HCT116 (cell line): ENCODE measurements around the gene CAMK2A. TPM values are rescaled to one million over a fixed set of nuclear protein-coding genes. Genes with fewer than 3 reads are reported as not detected.

ENCODE experiments used
- ATAC-seq: fragments of 200-7000 bp; cut with Tn5 transposase; 2 replicates; pipeline ENCODE4 v1.9.1; 2020; ENCODE audit warnings: mild to moderate bottlenecking, moderate library complexity
- BruUV-seq: library from RNA; stranded (reverse); fragments of 400-500 nt; replicated peaks from 2 replicates; lab custom pipeline; 2021; lab: Mats Ljungman, UMichigan
- CTCF ChIA-PET: fragments of 300-600 bp; sonication (Branson Sonifier 250); formaldehyde crosslinking; loops from one replicate; lab custom pipeline; 2021; ENCODE audit warnings: antibody characterized with exemption; lab: Charles Lee
- POLR2A ChIA-PET: fragments of 300-600, 350-600 bp; sonication (Branson Sonifier 250); formaldehyde crosslinking; loops from one replicate; lab custom pipeline; 2021; ENCODE audit warnings: antibody characterized with exemption; lab: Charles Lee
- RAD21 ChIA-PET, 2 experiments: fragments of 300-600 bp; sonication (Branson Sonifier 250); formaldehyde crosslinking; loops; one replicate each; lab custom pipeline; 2023; ENCODE audit warnings: low total read pairs in 2 of 2; ENCODE audit not compliant: uncharacterized antibody in 2 of 2, unreplicated experiment in 2 of 2, low non-redundant PET in 1 of 2; lab: Charles Lee
- DNase-seq: peaks from one replicate; pipeline ENCODE4 v3.0.0-alpha.2; 2010; ENCODE audit warnings: low read depth, low spot score
- H2AFZ ChIP-seq: fragments of 200-600 bp; shearing (Covaris generic), sonication (generic); 2 replicates; pipeline ENCODE4 v1.6.1; 2017; ENCODE audit warnings: low read depth, mixed run types, mixed read lengths, antibody characterized with exemption, low read length; ENCODE audit not compliant: poor library complexity, severe bottlenecking
- H3K27ac ChIP-seq: 2 replicates; pipeline ENCODE4 v1.5.1; 2012; ENCODE audit warnings: low read depth, low read length
- H3K27me3 ChIP-seq: fragments of 200-600 bp; sonication (generic); 2 replicates; pipeline ENCODE4 v1.6.1; 2016; ENCODE audit warnings: mixed run types, low read length, mixed read lengths; ENCODE audit not compliant: insufficient read depth
- H3K36me3 ChIP-seq, 2 experiments: fragments of 200-500 bp in 1 of 2; fragments of 200-600 bp in 1 of 2; sonication (Bioruptor generic) in 1 of 2; sonication (generic) in 1 of 2; 2 replicates each; pipeline versions ENCODE4 v1.5.1 to v1.6.1; 2014 to 2016; ENCODE audit warnings: low read length in 2 of 2, inconsistent platforms in 1 of 2, mixed read lengths in 1 of 2, mixed run types in 1 of 2; ENCODE audit not compliant: insufficient read depth in 2 of 2, control insufficient read depth in 1 of 2
- H3K4me1 ChIP-seq, 2 experiments: fragments of 200-600 bp in 1 of 2; sonication (generic) in 1 of 2; 2 replicates each; pipeline versions ENCODE4 v1.5.1 to v1.6.1; 2012 to 2017; ENCODE audit warnings: low read length in 2 of 2, inconsistent platforms in 1 of 2, mild to moderate bottlenecking in 1 of 2, mixed read lengths in 1 of 2, mixed run types in 1 of 2, moderate library complexity in 1 of 2; ENCODE audit not compliant: insufficient read depth in 2 of 2, control insufficient read depth in 1 of 2
- H3K4me2 ChIP-seq: fragments of 200-600 bp; sonication (generic); 2 replicates; pipeline ENCODE4 v1.6.1; 2017; ENCODE audit warnings: mixed run types, low read length, mixed read lengths
- H3K4me3 ChIP-seq, 2 experiments: fragments of 200-600 bp in 1 of 2; sonication (generic) in 1 of 2; replicated peaks in 1 of 2; 2 replicates each; pipeline ENCODE4 v1.5.1; 2011 to 2016; ENCODE audit warnings: low read length in 2 of 2, control low read depth in 1 of 2, low read depth in 1 of 2, mild to moderate bottlenecking in 1 of 2, mixed read lengths in 1 of 2, mixed run types in 1 of 2
- H3K79me2 ChIP-seq: fragments of 200-600 bp; sonication (generic); 2 replicates; pipeline ENCODE4 v1.6.1; 2017; ENCODE audit warnings: mild to moderate bottlenecking, mixed run types, low read length, moderate library complexity, mixed read lengths; ENCODE audit not compliant: insufficient read depth
- H3K9ac ChIP-seq: fragments of 200-600 bp; sonication (generic); 2 replicates; pipeline ENCODE4 v1.6.1; 2016; ENCODE audit warnings: low read length, mixed read lengths
- H3K9me2 ChIP-seq: fragments of 200-600 bp; sonication (generic), shearing (Covaris generic); 2 replicates; pipeline ENCODE4 v1.6.1; 2017; ENCODE audit warnings: mixed run types, mild to moderate bottlenecking, moderate library complexity; ENCODE audit not compliant: insufficient read depth
- H3K9me3 ChIP-seq, 2 experiments: fragments of 200-500 bp in 1 of 2; fragments of 200-600 bp in 1 of 2; sonication (Bioruptor generic) in 1 of 2; sonication (generic) in 1 of 2; 2 replicates each; pipeline ENCODE4 v1.6.1; 2014 to 2017; ENCODE audit warnings: low read length in 2 of 2, mixed read lengths in 2 of 2, inconsistent platforms in 1 of 2, low read depth in 1 of 2, mild to moderate bottlenecking in 1 of 2, mixed run types in 1 of 2, moderate library complexity in 1 of 2; ENCODE audit not compliant: control insufficient read depth in 1 of 2, insufficient read depth in 1 of 2
- H4K20me1 ChIP-seq: fragments of 200-600 bp; sonication (generic), shearing (Covaris generic); 2 replicates; pipeline ENCODE4 v1.6.1; 2017; ENCODE audit warnings: mixed run types, mild to moderate bottlenecking, moderate library complexity; ENCODE audit not compliant: insufficient read depth
- CEBPB ChIP-seq: IDR thresholded peaks from 2 replicates; pipeline ENCODE4 v1.6.1; 2012; ENCODE audit warnings: low read depth
- CTCF ChIP-seq, 3 experiments: fragments of 200-600 bp in 1 of 3; sonication (generic) in 1 of 3; IDR thresholded peaks in 2 of 3; conservative IDR thresholded peaks in 1 of 3; 2 replicates each; pipeline ENCODE4 v1.5.1; 2012 to 2017; ENCODE audit warnings: low read depth in 2 of 3, low read length in 2 of 3, antibody characterized with exemption in 1 of 3, borderline replicate concordance in 1 of 3, control low read depth in 1 of 3, mild to moderate bottlenecking in 1 of 3, mixed read lengths in 1 of 3, mixed run types in 1 of 3, moderate library complexity in 1 of 3; ENCODE audit not compliant: insufficient read depth in 1 of 3
- EGR1 ChIP-seq: IDR thresholded peaks from 2 replicates; pipeline ENCODE4 v1.6.1; 2012; ENCODE audit warnings: low read depth
- ELF1 ChIP-seq: IDR thresholded peaks from 2 replicates; pipeline ENCODE4 v1.6.1; 2012; ENCODE audit warnings: low read depth, borderline replicate concordance
- EZH2 ChIP-seq: fragments of 200-600 bp; sonication (generic); IDR thresholded peaks from 2 replicates; pipeline ENCODE4 v1.6.1; 2017; ENCODE audit warnings: antibody characterized with exemption, mixed run types
- JUND ChIP-seq: IDR thresholded peaks from 2 replicates; pipeline ENCODE4 v1.6.1; 2012
- MAX ChIP-seq: IDR thresholded peaks from 2 replicates; pipeline ENCODE4 v1.6.1; 2012
- POLR2AphosphoS5 ChIP-seq: IDR thresholded peaks from 2 replicates; pipeline ENCODE4 v1.6.1; 2011; ENCODE audit warnings: mild to moderate bottlenecking, low read depth, low read length, moderate library complexity
- RAD21 ChIP-seq: IDR thresholded peaks from 2 replicates; pipeline ENCODE4 v1.6.1; 2012; ENCODE audit warnings: low read depth, mild to moderate bottlenecking
- REST ChIP-seq: IDR thresholded peaks from 2 replicates; pipeline ENCODE4 v1.6.1; 2012; ENCODE audit warnings: low read depth
- SP1 ChIP-seq: IDR thresholded peaks from 2 replicates; pipeline ENCODE4 v1.6.1; 2012; ENCODE audit warnings: low read depth
- SRF ChIP-seq: IDR thresholded peaks from 2 replicates; pipeline ENCODE4 v1.6.1; 2012; ENCODE audit warnings: low read depth
- TCF7L2 ChIP-seq: IDR thresholded peaks from 2 replicates; pipeline ENCODE4 v1.7.0; 2011; ENCODE audit warnings: borderline replicate concordance, inconsistent platforms; ENCODE audit not compliant: insufficient read depth, insufficient read length; ENCODE audit errors: extremely low read depth
- YY1 ChIP-seq: IDR thresholded peaks from 2 replicates; pipeline ENCODE4 v1.6.1; 2011; ENCODE audit warnings: low read length, low read depth, moderate library complexity, mild to moderate bottlenecking; ENCODE audit not compliant: insufficient replicate concordance; ENCODE audit errors: extremely low read depth
- ZNF274 ChIP-seq: fragments of 200-500 bp; sonication (Bioruptor generic); IDR thresholded peaks from 2 replicates; pipeline ENCODE4 v1.6.1; 2014; ENCODE audit warnings: mild to moderate bottlenecking, low read depth, low read length, inconsistent platforms
- intact Hi-C: fragments of 100-400 bp; cut with micrococcal nuclease; formaldehyde crosslinking; loops from 2 replicates; pipeline ENCODE4 v1.10.0; 2022
- total RNA-seq: library from RNA; stranded (reverse); gene quantifications from one replicate; pipeline ENCODE4 v1.2.1, GENCODE V29; 2021; ENCODE audit not compliant: unreplicated experiment

CAMK2A gene
- total RNA-seq, 1 experiment from 2014 or later, result not detected

GRCh38 chr5:150312518-150312917 is 22.9 kb upstream of the CAMK2A start:
- Histone ChIP-seq H3K4me1 (peaks cover 7 to 11% of the 10 kb centered on the region in 2 experiments), H3K27ac (no peak overlapping the region), H3K79me2 (no peaks in the 10 kb centered on the region), H3K9me3 (no peaks in the 10 kb centered on the region), H3K9me2 (no peaks in the 10 kb centered on the region), H3K4me2 (no peak overlapping the region), H2AFZ (no peak overlapping the region), H3K4me3 (no peak overlapping the region), H3K36me3 (no peaks in the 10 kb centered on the region), H3K9ac (no peak overlapping the region), H4K20me1 (no peaks in the 10 kb centered on the region), H3K27me3 (no peaks in the 10 kb centered on the region)
- no TSS peak for BruUV-seq
- ChIA-PET RAD21 (no interaction called here), POLR2A (interaction anchor here (0.7 kb wide), 1 partner anchor 12 kb away, joined by 3 read pairs; no protein-coding TSS in a partner anchor), CTCF (no interaction called here)
- ATAC-seq, result no peak
- intact Hi-C loops, result no loop called here
- DNase-seq, result no peak
- no peak for TF ChIP-seq CEBPB
- TF ChIP-seq REST, result no peak
- no peak for TF ChIP-seq SP1
- TF ChIP-seq SRF, result no peak
- TF ChIP-seq EZH2, result no peak
- TF ChIP-seq POLR2AphosphoS5, result no peak
- no peak for TF ChIP-seq EGR1
- no peak for TF ChIP-seq ZNF274
- no peak for TF ChIP-seq JUND
- TF ChIP-seq TCF7L2, result no peak
- no peak for TF ChIP-seq CTCF (IDR thresholded peaks at IDR 0.05 in 2 of 3, conservative IDR thresholded peaks at IDR 0.05 in 1 of 3; ENCODE audit: borderline replicate concordance in 1 of 3, insufficient read depth in 1 of 3, low read depth in 2 of 3, low read length in 2 of 3)
- TF ChIP-seq ELF1, result no peak
- TF ChIP-seq YY1, result no peak
- no peak for TF ChIP-seq MAX
- no peak for TF ChIP-seq RAD21
